ACC112 (cell line): ENCODE measurements around the gene TEP1.
"Not testable (repeated sequence)": the region's sequence is repeated elsewhere in the genome, so short reads cannot be mapped to it uniquely, and the experiment has no call there.

ENCODE experiments used
- H2AFZ ChIP-seq: fragments of 200-600 bp; sonication (generic); one replicate; pipeline ENCODE4 v1.6.0; 2017; ENCODE audit warnings: antibody characterized with exemption, low read length; ENCODE audit not compliant: unreplicated experiment
- H3K27ac ChIP-seq: fragments of 200-600 bp; sonication (generic); 2 replicates; pipeline ENCODE4 v1.5.1; 2014; ENCODE audit warnings: low read depth, mild to moderate bottlenecking, antibody characterized with exemption, low read length, moderate library complexity
- H3K27me3 ChIP-seq: fragments of 200-600 bp; sonication (generic); 2 replicates; pipeline ENCODE4 v1.6.1; 2014; ENCODE audit warnings: mild to moderate bottlenecking, antibody characterized with exemption, low read length, moderate library complexity, mixed read lengths; ENCODE audit not compliant: insufficient read depth
- H3K36me3 ChIP-seq: fragments of 200-600 bp; sonication (generic); 2 replicates; pipeline ENCODE4 v1.6.1; 2016; ENCODE audit warnings: mild to moderate bottlenecking, antibody characterized with exemption, low read length, moderate library complexity, mixed read lengths; ENCODE audit not compliant: insufficient read depth
- H3K4me1 ChIP-seq: fragments of 200-600 bp; sonication (generic); one replicate; pipeline ENCODE4 v1.6.1; 2016; ENCODE audit warnings: low read length, mixed read lengths; ENCODE audit not compliant: insufficient read depth, unreplicated experiment, control insufficient read depth
- H3K4me3 ChIP-seq: fragments of 200-600 bp; sonication (generic); 2 replicates; pipeline ENCODE4 v1.5.1; 2014; ENCODE audit warnings: mild to moderate bottlenecking, low read depth, low read length
- H3K79me2 ChIP-seq: fragments of 200-600 bp; sonication (generic); one replicate; pipeline ENCODE4 v1.6.0; 2016; ENCODE audit warnings: low read length; ENCODE audit not compliant: control insufficient read depth, unreplicated experiment, insufficient read depth

TEP1 gene

DNA sequence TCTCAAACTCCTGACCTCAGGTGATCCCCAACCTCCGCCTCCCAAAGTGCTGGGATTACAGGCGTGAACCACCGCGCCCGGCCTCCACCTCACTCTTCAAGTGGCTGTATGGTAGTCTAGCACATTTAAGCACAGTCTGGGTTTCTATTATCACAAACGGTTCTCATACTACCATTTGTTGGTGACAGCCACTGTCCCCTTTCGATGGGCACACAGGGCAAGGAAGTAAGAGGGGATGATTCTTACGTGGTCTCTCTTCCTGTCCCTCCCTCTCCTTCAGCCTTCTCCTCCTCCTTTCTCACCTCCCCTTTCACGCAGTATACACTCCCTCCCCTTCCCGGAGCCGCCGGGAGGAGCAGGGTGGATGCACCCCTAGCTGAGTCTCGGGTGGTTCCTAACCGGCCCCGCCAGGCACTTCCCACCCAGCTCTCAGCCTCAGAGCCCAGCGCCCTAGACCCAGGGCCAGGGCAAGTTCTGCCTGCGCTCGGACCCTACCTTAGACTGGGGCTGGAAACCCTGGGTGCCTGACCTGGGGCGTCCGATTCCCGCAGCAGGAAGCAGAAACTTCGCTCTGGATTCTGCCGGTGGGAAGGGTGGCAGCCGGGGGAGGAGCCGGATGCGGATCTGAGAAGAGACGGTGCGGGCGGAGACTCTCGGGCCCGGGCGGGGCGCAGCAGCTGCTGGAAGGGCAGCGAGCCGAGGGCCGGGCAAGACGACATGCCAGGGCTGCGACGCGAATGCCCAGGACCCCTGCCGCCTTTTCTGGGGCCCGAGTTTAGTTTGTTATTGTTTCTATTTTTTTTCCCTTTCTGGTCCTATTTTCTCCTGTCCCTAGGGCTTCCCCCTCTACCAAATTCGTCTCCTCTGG lies at the start of gene TEP1:
Gene TEP1, minus strand, starts transcription at position 626 of the 868 bp plus-strand sequence. CDS start 5,062 bp downstream, outside the sequence.
- H3K79me2 ChIP-seq: peaks cover 24% of the 10 kb centered on the region
- H3K4me3 ChIP-seq: peak within 1 kb of the TSS; percentile 97
- peak within 1 kb of the TSS; percentile 82 for H3K27ac ChIP-seq
- no peaks in the 10 kb centered on the region for H3K27me3 ChIP-seq
- H3K4me1 ChIP-seq: peaks cover 23% of the 10 kb centered on the region
- H3K36me3 ChIP-seq: peaks cover 2% of the 10 kb centered on the region; the same call in 1 of the 2 replicates
- H2AFZ ChIP-seq: peak within 1 kb of the TSS; percentile 97

DNA sequence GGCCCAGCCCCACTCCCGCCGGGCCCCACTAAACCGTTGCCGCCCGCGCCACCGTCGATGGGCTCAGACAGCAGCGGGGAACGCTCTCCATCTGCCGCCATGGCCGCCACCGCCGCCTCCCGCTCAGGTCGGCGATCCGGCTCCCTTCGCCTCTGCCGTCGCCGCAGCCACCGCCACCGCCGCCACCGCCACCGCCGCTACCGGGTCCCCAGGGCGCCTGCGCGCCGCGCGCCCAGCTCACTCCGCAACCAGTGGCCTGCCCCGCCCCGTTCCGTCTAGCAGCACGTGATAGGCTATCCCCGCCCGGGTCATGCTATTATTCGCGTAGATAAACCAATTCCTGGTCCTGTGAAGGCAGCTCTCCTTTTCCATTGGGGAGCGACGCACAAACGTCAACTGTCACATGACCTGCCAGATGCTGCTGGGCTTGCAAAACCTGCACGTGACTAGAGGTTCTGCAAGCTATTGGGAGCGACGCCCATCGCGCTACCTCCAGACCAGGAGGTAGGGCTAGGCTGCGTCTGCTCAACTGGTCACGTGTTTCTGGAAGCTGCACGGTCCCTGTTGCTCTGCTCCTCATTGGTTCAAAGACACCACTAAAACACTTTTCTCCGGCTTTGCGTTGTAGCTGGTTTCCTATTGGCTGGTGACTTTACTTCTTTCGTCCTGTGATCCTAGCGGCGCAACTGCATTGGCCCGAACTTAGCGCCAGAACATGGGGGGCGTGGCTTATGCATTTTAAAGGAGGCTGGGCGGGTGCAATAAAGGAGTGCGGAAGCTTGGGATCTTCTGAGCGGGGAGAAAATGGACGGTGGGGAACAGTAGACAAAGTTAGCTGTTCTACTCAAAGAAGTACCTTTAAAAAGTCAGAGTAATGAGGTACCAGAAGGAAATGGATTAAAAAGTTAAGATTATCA lies 48.2 kb upstream of the TEP1 start, which contains the start of gene PIP4P1:
Gene PIP4P1, minus strand, starts transcription at position 210 of the 917 bp plus-strand sequence. Its CDS starts 109 bp downstream, at position 101.
- H3K27ac ChIP-seq: peak within 1 kb of the TSS; percentile 73
- peaks cover 42% of the 10 kb centered on the region for H3K79me2 ChIP-seq
- peak within 1 kb of the TSS; percentile 79 for H2AFZ ChIP-seq
- H3K36me3 ChIP-seq: peaks cover 18% of the 10 kb centered on the region; the same call in 1 of the 2 replicates
- H3K4me3 ChIP-seq: peak within 1 kb of the TSS; percentile 88
- no peaks in the 10 kb centered on the region for H3K27me3 ChIP-seq
- peaks cover 27% of the 10 kb centered on the region for H3K4me1 ChIP-seq

DNA sequence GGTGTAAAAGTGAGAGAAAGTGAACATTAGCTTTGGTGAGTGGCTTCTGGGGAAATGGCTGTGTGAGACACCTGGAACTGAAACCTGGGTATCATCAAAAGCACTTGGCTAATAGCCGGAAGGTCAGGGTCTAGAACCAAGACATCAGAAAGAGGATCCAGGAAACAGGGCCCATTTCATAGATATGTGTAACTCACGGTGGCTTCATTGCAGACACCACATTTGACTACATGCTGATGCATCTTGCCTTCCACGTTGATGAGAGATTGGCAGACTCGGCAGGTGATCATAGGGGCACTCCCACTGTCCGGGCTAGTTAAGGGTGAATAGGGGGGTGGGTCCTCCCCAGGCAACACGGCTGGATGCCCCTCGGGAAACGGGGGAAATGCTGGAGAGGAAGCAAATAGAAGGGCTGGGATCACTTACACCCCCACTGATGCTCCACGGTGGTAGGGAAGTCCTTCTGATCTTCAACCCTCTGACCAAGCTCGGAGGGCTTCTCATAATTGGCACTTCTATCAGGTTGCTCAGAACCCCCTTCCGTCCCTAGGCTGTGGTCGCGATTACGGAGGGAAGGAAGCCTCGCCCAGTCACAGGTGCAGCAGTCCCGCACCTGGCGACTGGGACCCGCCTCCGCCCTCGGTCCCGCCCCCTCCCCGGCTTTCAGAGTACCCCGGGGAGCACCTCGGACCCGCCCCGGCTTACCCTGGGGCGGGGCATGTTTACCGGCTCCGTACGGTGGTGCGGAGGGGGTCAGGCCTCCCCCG lies 47.3 kb upstream of the TEP1 start:
- Histone ChIP-seq H2AFZ (peak overlapping the region; percentile 79), H3K79me2 (peaks cover 50% of the 10 kb centered on the region), H3K27me3 (no peaks in the 10 kb centered on the region), H3K4me3 (peak overlapping the region; percentile 88), H3K36me3 (peaks cover 18% of the 10 kb centered on the region; the same call in 1 of the 2 replicates), H3K27ac (peak overlapping the region; percentile 66), H3K4me1 (peaks cover 30% of the 10 kb centered on the region)

DNA sequence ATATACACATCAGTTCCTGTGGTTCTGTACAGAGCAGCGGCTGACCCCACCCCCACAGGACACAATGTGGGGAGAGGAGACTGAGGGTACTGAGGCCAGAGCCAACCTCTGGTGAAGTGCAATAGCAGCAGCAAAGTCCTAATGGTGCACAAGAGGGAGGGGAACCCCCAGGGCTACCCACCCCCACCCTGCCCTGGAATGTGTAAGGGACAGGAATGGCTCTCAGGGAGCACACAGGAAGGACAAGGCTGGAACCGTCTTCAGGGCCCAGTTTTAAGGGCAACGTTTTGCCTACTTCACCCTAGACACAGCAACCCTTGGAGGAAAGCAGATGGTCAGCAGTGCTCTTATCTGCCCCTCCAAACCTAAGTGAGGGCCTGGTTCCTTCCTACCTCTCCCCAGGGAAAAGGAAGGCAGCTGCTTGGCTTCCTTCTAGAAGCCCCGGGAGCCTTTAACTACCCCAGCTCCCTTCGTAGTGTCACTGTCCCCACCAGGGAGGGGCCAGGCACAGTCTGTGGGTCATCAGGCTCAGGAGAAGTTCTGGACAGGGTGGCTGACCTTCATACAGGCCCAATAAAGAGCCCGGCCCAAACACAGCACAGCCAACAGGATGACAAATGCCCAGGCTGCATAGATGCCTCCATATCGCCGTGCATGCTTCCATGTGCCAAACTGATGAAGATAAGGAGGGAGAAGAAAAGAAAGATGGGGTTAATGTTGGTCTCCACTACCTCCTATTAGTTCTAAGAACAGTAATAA lies 44.9 kb upstream of the TEP1 start:
- Histone ChIP-seq H3K27ac (no peak overlapping the region), H3K27me3 (no peaks in the 10 kb centered on the region), H3K36me3 (peaks cover 18% of the 10 kb centered on the region; the same call in 1 of the 2 replicates), H3K79me2 (peaks cover 61% of the 10 kb centered on the region), H3K4me1 (peaks cover 33% of the 10 kb centered on the region), H2AFZ (no peak overlapping the region), H3K4me3 (no peak overlapping the region)

DNA sequence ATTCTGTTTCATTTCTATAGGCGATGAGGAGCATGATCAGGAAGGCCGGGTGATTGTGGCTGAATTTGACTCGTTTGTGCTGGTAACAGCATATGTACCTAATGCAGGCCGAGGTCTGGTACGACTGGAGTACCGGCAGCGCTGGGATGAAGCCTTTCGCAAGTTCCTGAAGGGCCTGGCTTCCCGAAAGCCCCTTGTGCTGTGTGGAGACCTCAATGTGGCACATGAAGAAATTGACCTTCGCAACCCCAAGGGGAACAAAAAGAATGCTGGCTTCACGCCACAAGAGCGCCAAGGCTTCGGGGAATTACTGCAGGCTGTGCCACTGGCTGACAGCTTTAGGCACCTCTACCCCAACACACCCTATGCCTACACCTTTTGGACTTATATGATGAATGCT lies 43.7 kb upstream of the TEP1 start:
- Histone ChIP-seq H2AFZ (no peak overlapping the region), H3K4me1 (peaks cover 33% of the 10 kb centered on the region), H3K27me3 (no peaks in the 10 kb centered on the region), H3K79me2 (peaks cover 64% of the 10 kb centered on the region), H3K27ac (peak overlapping the region; percentile 93; the same call in 1 of the 2 replicates), H3K36me3 (peaks cover 18% of the 10 kb centered on the region; the same call in 1 of the 2 replicates), H3K4me3 (peak overlapping the region; percentile 93)

GRCh38 chr14:20455355-20456300 lies 42.3 kb upstream of the TEP1 start:
- no peaks in the 10 kb centered on the region for H3K27me3 ChIP-seq
- peaks cover 18% of the 10 kb centered on the region; the same call in 1 of the 2 replicates for H3K36me3 ChIP-seq
- H3K4me1 ChIP-seq: peaks cover 33% of the 10 kb centered on the region
- peaks cover 60% of the 10 kb centered on the region for H3K79me2 ChIP-seq
- peak overlapping the region; percentile 93 for H3K4me3 ChIP-seq
- H3K27ac ChIP-seq: peak overlapping the region; percentile 93
- peak overlapping the region; percentile 19 for H2AFZ ChIP-seq

- Histone ChIP-seq H3K27ac (peak within 1 kb of the TSS; percentile 93), H2AFZ (peak within 1 kb of the TSS; percentile 90), H3K27me3 (no peaks in the 10 kb centered on the region), H3K36me3 (peaks cover 25% of the 10 kb centered on the region; the same call in 1 of the 2 replicates), H3K4me3 (peak within 1 kb of the TSS; percentile 93), H3K4me1 (peaks cover 26% of the 10 kb centered on the region), H3K79me2 (peaks cover 51% of the 10 kb centered on the region)
These were observed 41.4 kb upstream of the TEP1 start, which contains the start of the genes APEX1 and OSGEP for GRCh38 chr14:20454516-20455354. Gene APEX1, plus strand, starts transcription at chr14:20455226. Its CDS starts 420 bp downstream, at chr14:20455646. Gene OSGEP, minus strand, starts transcription at chr14:20454812. Its CDS starts 129 bp downstream, at chr14:20454683.

DNA sequence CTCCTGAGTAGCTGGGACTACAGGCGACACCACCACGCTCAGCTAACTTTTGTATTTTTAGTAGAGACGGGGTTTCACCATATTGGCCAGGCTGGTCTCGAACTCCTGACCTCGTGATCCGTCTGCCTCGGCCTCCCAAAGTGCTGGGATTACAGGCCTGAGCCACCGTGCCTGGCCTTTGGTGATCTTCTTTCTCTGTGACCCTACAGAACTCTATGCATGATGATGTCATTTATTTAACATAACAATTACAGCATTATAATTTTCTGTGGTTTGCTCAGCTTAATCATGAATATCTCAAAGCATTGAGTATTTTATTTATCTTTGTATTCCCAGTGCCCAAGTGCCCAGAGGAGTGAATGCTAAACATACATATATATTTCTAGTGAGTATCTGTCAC lies 39.5 kb upstream of the TEP1 start:
- not testable (repeated sequence) for H3K27me3 ChIP-seq, H3K27ac ChIP-seq, H2AFZ ChIP-seq, H3K4me3 ChIP-seq
- peaks cover 33% of the 10 kb centered on the region; the same call in 1 of the 2 replicates for H3K36me3 ChIP-seq
- H3K79me2 ChIP-seq: peaks cover 36% of the 10 kb centered on the region
- peaks cover 18% of the 10 kb centered on the region for H3K4me1 ChIP-seq
